ENCODE results near the gene KCNAB2.
"Not testable (repeated sequence)": the region's sequence is repeated elsewhere in the genome, so short reads cannot be mapped to it uniquely, and the experiment has no call there.

DNA sequence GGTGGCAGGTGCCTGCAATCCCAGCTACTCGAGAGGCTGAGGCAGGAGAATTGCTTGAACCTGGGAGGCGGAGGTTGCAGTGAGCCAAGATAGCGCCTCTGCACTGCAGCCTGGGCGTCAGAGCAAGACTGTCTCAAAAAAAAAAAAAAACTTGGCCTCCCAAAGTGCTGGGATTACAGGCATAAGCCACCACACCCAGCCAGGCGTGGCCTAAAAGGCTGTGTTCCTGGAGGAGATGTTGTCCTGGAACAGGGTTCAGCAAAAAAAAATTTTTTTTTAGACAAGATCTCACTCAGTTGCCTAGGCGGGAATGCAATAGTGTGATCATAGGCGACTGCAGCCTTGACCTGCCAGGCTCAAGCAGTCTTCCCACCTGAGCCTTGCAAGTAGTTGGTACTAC is 28.0 kb upstream of the KCNAB2 start:
- TF ChIP-seq CTCF (IDR thresholded peaks at IDR 0.05; ENCODE audit: insufficient read depth, low read length); GABPA (IDR thresholded peaks at IDR 0.05; ENCODE audit: low read depth): not testable (repeated sequence)

Measured in HL-60 (cell line).